ENCODE results near the gene C10orf95. TPM values are rescaled to one million over a fixed set of nuclear protein-coding genes. Genes with fewer than 3 reads are reported as not detected.

C10orf95 gene
- total RNA-seq, 1 experiment from 2014 or later: 0.82 TPM

DNA sequence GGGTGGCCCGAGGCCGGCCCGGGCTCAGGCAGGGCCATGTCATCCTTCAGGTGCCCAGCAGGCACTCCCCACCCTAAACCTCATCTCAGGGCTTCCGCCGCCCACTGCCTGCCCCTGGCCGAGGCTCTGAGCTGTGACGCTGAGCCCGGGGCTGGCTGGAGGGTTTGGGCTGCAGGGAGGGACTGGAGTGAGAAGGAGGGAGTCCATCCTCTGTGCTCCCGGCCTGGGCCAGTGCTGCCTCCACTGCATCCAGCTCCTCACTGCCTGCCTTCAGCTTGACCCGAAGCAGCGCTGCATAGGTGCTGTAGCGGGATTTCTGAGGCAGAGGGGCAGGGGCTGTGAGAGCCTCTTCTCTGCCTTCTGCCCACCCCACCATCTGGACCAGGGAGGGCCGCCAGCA lies 48.2 kb downstream of the C10orf95 start:
- peaks cover 26% of the 10 kb centered on the region for H3K4me1 ChIP-seq
- no peaks in the 10 kb centered on the region for H3K9me3 ChIP-seq
- Mint-ChIP-seq H3K9me3 (ENCODE audit: unreplicated experiment) (no peaks in the 10 kb centered on the region), H3K36me3 (ENCODE audit: insufficient read depth, unreplicated experiment) (peaks cover 27% of the 10 kb centered on the region), H3K27me3 (ENCODE audit: insufficient read depth, unreplicated experiment) (peaks cover under 1% of the 10 kb centered on the region), H3K4me1 (ENCODE audit: low read depth, unreplicated experiment) (peaks cover 24% of the 10 kb centered on the region), H3K27ac (ENCODE audit: unreplicated experiment) (no peak overlapping the region), H3K4me3 (ENCODE audit: unreplicated experiment) (no peak overlapping the region)
- ChIA-PET POLR2A (interaction anchor here (0.6 kb wide), 1 partner anchor 50 kb away, joined by 3 read pairs; no protein-coding TSS in a partner anchor), CTCF (interaction anchor here (0.6 to 2.2 kb wide), 12 partner anchors 8 to 251 kb away, joined by 3 to 20 read pairs (median 4); partner anchors contain the start of genes ACTR1A, ELOVL3, FBXL15 and GBF1)
- TF ChIP-seq, protein P1, sequence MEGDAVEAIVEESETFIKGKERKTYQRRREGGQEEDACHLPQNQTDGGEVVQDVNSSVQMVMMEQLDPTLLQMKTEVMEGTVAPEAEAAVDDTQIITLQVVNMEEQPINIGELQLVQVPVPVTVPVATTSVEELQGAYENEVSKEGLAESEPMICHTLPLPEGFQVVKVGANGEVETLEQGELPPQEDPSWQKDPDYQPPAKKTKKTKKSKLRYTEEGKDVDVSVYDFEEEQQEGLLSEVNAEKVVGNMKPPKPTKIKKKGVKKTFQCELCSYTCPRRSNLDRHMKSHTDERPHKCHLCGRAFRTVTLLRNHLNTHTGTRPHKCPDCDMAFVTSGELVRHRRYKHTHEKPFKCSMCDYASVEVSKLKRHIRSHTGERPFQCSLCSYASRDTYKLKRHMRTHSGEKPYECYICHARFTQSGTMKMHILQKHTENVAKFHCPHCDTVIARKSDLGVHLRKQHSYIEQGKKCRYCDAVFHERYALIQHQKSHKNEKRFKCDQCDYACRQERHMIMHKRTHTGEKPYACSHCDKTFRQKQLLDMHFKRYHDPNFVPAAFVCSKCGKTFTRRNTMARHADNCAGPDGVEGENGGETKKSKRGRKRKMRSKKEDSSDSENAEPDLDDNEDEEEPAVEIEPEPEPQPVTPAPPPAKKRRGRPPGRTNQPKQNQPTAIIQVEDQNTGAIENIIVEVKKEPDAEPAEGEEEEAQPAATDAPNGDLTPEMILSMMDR (IDR thresholded peaks at IDR 0.05; ENCODE audit: insufficient read depth in 1 of 2, low read depth in 1 of 2, low read length in 1 of 2, severe bottlenecking in 1 of 2, unreplicated experiment in 1 of 2): no peak
- DNase-seq: no peak
- no peaks in the 10 kb centered on the region for H3K36me3 ChIP-seq (ENCODE audit: control insufficient read depth, insufficient read depth, low read length)
- no peaks in the 10 kb centered on the region for H3K27me3 ChIP-seq (replicated peaks; ENCODE audit: control insufficient read depth, insufficient read depth, low read length)
- intact Hi-C loops (cut with micrococcal nuclease; ENCODE audit: unreplicated experiment): loop anchor here (2.0 kb wide), 1 partner anchor 234 kb away; no protein-coding TSS in a partner anchor
- no peak overlapping the region for H3K4me3 ChIP-seq (ENCODE audit: low read depth, low read length)
- BruUV-seq (replicated peaks): no TSS peak

DNA sequence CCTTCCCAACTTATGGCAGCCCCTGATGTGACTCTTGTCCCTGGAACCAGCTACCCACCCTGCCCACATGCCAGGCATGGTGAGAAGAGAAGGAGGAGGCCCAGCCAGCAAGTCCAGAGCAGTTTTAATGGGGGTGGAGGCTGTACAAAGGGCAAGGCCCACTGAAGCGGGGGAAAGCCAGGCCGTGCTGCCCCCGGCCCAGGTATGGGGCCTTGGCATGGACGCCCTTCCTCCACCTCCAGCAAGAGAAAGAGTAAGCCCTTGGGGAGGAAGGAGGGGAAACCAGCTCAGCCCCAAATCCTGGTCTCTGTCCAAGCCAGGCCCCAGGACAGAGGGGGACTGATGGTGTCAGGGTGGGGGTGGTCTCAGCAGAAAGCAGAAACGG lies 48.8 kb downstream of the C10orf95 start:
- H3K36me3 Mint-ChIP-seq (ENCODE audit: insufficient read depth, unreplicated experiment): peaks cover 29% of the 10 kb centered on the region
- H3K27me3 ChIP-seq (replicated peaks; ENCODE audit: control insufficient read depth, insufficient read depth, low read length): no peaks in the 10 kb centered on the region
- peaks cover 26% of the 10 kb centered on the region for H3K4me1 ChIP-seq
- ChIA-PET CTCF (interaction anchor here (0.6 to 2.2 kb wide), 3 partner anchors 161 to 233 kb away, joined by 4 to 8 read pairs (median 5); partner anchors contain the start of genes ELOVL3 and PITX3), POLR2A (interaction anchor here (0.8 kb wide), 1 partner anchor 22 kb away, joined by 7 read pairs; no protein-coding TSS in a partner anchor)
- H3K36me3 ChIP-seq (ENCODE audit: control insufficient read depth, insufficient read depth, low read length): no peaks in the 10 kb centered on the region
- no peaks in the 10 kb centered on the region for H3K27me3 Mint-ChIP-seq (ENCODE audit: insufficient read depth, unreplicated experiment)
- H3K4me3 ChIP-seq (ENCODE audit: low read depth, low read length): no peak overlapping the region
- BruUV-seq (replicated peaks): no TSS peak
- DNase-seq: no peak
- H3K9me3 ChIP-seq: no peaks in the 10 kb centered on the region
- TF ChIP-seq, protein P1 (IDR thresholded peaks at IDR 0.05; ENCODE audit: insufficient read depth in 1 of 2, low read depth in 1 of 2, low read length in 1 of 2, severe bottlenecking in 1 of 2, unreplicated experiment in 1 of 2): no peak
- peak overlapping the region; percentile 80 for H3K27ac Mint-ChIP-seq (ENCODE audit: unreplicated experiment)
- intact Hi-C loops (cut with micrococcal nuclease; ENCODE audit: unreplicated experiment): loop anchor here (2.0 kb wide), 1 partner anchor 234 kb away; no protein-coding TSS in a partner anchor
- H3K4me3 Mint-ChIP-seq (ENCODE audit: unreplicated experiment): no peak overlapping the region
- H3K9me3 Mint-ChIP-seq (ENCODE audit: unreplicated experiment): no peaks in the 10 kb centered on the region
- H3K4me1 Mint-ChIP-seq (ENCODE audit: low read depth, unreplicated experiment): peaks cover 24% of the 10 kb centered on the region

DNA sequence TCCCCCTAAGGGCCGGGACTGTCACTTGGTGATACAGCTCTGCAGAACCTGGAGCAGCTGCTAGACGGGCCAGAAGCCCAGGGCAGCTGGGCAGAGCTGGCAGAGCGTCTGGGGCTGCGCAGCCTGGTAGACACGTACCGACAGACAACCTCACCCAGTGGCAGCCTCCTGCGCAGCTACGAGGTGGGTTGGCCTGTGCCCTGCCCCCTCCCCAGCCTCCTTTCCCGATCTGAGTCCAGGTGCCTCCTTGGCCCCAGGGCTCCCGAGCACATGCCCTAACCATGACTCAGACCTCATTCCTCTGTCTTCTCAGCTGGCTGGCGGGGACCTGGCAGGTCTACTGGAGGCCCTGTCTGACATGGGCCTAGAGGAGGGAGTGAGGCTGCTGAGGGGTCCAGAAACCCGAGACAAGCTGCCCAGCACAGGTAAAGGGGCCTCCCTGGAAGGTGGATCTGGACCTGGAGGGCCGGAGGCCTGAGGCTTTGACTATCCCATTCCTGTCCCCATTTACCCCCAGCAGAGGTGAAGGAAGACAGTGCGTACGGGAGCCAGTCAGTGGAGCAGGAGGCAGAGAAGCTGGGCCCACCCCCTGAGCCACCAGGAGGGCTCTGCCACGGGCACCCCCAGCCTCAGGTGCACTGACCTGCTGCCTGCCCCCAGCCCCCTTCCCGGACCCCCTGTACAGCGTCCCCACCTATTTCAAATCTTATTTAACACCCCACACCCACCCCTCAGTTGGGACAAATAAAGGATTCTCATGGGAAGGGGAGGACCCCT lies 49.4 kb downstream of the C10orf95 start:
- DNase-seq: peak; percentile 84 to 89
- H3K36me3 Mint-ChIP-seq (ENCODE audit: insufficient read depth, unreplicated experiment): peaks cover 29% of the 10 kb centered on the region
- peak overlapping the region; percentile 80 for H3K27ac Mint-ChIP-seq (ENCODE audit: unreplicated experiment)
- ChIA-PET POLR2A (interaction anchor here (0.8 kb wide), 1 partner anchor 23 kb away, joined by 7 read pairs; no protein-coding TSS in a partner anchor), CTCF (interaction anchor here (0.6 to 0.8 kb wide), 3 partner anchors 18 to 233 kb away, joined by 4 to 5 read pairs (median 4); partner anchors contain the start of genes FBXL15 and PITX3)
- TF ChIP-seq, protein P1 (IDR thresholded peaks at IDR 0.05; ENCODE audit: insufficient read depth in 1 of 2, low read depth in 1 of 2, low read length in 1 of 2, severe bottlenecking in 1 of 2, unreplicated experiment in 1 of 2): no peak
- no peaks in the 10 kb centered on the region for H3K9me3 Mint-ChIP-seq (ENCODE audit: unreplicated experiment)
- Histone ChIP-seq H3K9me3 (no peaks in the 10 kb centered on the region), H3K36me3 (ENCODE audit: control insufficient read depth, insufficient read depth, low read length) (no peaks in the 10 kb centered on the region), H3K4me3 (ENCODE audit: low read depth, low read length) (no peak overlapping the region), H3K4me1 (peaks cover 26% of the 10 kb centered on the region), H3K27me3 (replicated peaks; ENCODE audit: control insufficient read depth, insufficient read depth, low read length) (no peaks in the 10 kb centered on the region)
- H3K4me3 Mint-ChIP-seq (ENCODE audit: unreplicated experiment): peak overlapping the region; percentile 22
- peaks cover 24% of the 10 kb centered on the region for H3K4me1 Mint-ChIP-seq (ENCODE audit: low read depth, unreplicated experiment)
- H3K27me3 Mint-ChIP-seq (ENCODE audit: insufficient read depth, unreplicated experiment): no peaks in the 10 kb centered on the region
- intact Hi-C loops (cut with micrococcal nuclease; ENCODE audit: unreplicated experiment): loop anchor here (2.0 kb wide), 1 partner anchor 233 kb away; no protein-coding TSS in a partner anchor
- no TSS peak for BruUV-seq (replicated peaks)
